TTC549 (cell line): Measurements from ENCODE around the gene MED15.

Source experiments
- FAIRE-seq: peaks from 2 replicates; lab custom pipeline; 2012; peaks lifted over from hg19 to GRCh38; lab: Jason Lieb, UNC

The MED15 gene

DNA sequence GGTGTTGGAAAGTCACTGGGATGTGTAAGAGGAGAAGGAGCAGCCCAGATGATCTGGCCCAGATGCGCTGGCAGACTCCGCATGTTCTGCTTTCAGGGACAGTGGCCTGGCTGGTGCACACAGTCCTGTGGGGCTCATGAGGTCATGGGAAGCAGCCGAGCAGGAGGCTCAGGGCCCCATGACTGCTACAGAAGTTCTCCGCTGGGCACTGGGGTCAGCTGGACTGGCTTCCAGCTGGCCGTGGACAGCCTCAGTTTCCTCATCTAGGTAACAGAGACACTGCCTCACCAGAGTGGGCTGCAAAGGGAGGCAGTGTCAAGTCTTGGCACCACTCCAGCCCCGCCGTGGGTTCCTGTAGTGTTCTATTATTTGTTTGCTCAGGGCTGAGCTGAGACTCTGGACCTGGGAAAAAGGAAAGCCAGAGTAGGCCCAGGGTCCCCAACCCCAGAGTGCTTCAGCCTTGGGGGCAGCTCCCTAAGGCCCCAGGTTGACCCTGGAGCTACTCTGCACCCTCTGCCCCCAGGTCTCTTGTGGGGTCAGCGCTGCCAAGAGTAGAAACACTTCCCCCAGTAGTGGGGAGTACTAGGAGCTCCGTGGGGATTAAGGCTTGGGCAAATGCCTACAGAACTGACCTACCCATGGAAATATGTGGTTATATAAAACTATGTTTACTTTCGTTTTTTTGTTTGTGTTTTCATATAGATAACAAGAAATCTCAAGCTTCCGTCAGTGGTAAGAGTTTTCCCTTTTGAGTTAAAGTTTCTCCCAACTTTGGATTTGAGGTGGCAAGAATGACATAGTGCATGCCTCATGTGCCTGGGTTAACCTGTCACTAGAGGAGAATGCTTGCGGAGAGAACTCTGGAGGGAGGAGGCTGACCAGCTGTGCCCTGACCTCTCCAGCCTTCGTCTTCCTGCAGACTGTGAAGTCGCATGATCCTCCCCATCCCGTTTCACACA lies 45.3 kb downstream of the MED15 start:
- FAIRE-seq: no peak

DNA sequence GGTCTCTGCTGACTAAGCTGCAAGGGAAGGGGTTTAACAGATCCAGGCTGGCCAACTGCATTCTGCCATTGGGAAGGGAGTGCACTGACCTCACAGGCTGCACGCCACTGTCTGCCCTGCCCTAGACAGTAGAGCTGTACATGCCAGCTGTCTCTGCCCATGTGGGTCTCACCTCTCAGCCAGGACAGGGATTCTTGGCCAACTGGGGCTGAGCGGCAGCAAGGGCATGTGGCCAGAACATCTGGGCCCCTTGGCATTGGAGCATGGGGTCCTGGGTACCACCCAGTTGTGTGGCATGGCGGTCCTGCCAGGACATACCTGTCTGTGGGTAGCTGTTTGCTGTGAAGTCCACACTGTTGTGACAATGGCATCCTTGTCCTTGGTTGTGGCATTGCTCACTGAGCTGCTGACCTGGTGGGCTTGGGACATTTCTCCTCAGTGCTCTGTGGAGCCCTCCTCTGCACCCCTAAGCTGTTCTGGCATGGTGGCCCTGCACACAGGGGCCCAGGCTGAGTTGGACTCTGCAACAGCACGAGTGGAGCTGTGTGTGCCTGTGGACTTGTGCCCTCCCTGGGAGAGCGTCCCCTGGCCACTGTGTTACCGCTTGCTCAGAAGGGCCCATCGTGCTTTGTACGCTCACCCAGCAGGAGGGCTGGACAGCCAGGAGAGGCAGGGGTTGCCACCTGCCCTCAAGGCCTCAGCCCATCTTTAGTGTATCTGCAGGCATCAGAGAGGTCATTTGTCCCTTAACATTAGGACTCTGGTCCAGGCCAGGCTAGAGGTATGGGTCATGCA lies 46.7 kb downstream of the MED15 start:
- no peak for FAIRE-seq

DNA sequence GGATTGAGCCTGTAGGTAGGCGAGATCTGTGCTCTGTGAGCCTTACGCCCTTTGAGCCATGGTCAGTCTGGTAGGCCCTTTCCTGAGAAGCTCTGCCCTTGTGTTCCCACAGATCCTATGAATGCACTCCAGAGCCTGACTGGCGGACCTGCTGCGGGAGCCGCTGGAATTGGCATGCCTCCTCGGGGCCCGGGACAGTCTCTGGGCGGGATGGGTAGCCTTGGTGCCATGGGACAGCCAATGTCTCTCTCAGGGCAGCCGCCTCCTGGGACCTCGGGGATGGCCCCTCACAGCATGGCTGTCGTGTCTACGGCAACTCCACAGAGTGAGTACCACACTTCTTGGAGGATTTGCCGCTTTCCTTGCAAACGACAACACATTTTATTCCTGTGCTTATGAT lies 47.4 kb downstream of the MED15 start:
- FAIRE-seq: no peak

DNA sequence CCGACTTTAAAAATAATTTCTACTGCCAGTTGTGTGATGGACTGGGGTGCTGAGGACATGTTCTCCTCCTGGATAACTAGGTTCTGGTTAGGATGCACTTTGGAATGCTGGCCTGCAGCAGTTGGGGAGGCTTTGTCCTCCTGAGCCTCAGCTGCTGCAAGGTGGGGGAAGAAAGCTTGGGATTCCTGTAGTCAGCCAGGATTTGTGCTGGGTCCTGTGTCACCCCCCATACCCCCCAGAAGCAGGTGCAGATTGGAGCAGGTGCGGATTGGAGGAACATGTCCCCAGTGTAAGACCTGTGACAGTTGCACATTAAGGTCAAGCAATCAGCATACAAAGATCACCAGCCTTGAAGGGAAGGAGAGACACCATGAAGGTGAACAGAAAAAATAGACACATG lies 51.1 kb downstream of the MED15 start:
- FAIRE-seq: no peak

DNA sequence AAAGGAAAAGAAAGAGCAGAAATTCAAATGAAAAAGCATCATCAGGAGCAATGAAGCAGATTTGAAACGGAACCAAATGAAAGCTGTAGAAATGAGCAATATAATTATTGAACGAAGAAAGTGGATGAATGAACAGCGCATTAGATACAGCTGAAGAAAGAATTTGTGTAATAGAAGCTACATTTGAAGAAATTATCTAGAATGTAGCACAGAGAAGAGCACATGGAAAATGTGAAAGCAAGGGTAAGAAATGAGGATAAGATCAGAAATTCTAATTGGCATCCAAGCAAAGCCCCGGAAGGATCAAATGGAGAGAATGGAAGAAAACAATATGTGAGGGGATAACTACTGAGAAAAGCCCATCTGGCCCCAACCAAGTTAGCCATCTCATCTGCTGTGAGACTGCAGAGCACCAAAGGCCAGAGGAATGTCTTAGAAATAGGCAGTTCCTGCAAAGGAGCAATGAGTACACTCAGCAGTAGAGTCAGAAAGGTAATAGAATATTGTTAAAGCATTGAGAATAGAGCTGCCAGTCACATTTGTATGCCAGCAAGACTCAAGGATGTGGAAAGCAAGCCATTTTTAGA lies 51.9 kb downstream of the MED15 start:
- no peak for FAIRE-seq

DNA sequence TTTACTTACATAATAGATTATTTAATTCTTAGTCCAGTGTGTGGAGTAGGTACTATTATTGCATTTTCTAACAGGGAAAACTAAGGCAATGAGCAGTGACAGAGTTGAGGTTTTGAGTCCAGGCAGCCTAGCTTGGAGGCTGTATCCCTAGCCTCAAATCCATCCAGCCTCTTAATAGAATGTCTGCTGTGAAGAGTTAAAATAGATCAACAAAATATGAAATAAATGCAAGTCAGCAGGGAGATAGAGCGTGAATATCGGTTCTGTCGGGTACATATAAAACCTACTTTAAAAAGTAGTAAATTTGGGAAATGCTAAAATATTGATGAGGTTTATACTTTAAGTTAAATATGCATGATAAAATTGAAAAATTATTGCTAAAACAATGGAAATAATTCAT lies 53.3 kb downstream of the MED15 start:
- no peak for FAIRE-seq

DNA sequence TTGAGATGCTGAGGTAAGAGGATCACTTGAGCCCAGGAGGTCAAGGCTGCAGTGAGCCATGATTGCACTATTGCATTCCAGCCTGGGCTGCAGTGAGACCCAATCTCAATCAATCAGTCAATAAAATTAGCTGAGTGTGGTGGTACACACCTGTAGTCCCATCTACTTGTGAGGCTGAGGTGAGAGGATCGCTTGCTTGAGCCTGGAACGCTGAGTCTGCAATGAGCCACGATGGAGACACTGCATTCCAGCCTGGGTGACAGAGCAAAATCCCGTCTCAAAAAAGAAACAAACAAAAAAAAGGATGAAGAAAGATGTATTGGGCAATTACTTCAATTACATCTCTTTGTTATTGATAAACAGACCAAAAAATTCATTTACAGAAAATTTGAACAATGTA lies 54.5 kb downstream of the MED15 start:
- no peak for FAIRE-seq

DNA sequence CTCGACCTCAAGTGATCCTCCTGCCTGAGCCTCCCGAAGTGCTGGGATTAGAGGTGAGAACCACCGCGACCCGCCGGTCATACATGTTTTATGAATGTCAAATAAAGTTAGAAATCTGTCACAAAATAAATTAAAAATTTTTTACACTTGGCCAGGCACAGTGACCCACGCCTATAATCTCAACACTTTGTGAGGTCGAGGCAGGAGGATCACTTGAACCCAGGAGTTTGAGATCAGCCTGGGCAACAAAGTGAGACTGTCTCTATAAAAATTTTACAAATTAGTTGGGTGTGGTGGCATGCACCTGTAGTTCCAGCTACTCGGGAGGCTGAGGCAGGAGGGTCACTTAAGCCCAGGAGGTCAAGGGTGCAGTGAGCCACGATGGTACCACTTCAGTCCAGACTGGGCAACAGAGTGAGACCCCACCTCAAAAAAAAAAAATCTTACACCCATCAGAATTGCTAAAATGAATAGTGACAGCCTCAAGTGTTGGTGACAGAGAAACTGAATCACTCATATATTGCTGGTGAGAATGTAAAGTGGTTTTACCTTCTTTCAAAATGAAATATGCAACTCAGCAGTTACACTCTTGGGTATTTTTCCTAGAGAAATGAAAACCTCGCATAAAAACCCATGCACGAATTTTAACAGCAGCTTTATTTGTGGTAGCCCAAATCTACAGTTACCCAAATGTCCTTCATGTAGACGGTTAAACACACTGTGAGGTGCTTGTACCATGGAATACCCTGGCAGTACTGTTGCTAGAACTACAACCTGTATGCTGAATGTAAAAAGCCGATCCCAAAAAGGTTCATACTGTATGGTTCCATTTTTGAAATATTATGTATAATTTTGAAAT lies 55.4 kb downstream of the MED15 start:
- no peak for FAIRE-seq

DNA sequence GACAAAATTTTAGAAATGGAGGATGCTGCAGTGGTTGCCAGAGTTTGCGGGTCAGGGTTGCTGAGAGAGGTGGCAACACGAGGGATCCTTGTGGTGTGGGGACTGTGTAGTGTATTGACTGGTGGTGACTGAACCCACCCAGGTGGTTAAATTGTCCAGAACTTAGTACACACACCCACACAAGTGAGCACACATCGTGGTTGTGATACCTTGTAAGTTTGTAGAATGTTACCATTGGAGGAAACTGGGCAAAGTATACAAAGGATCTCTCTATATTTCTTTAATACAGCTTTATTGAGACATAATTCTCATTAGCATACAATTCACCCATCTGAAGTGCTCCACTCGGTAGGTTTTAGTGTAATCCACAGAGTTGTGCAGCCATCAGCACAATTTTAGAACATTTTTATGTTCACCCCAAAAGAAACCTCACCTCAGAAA lies 56.1 kb downstream of the MED15 start:
- no peak for FAIRE-seq

DNA sequence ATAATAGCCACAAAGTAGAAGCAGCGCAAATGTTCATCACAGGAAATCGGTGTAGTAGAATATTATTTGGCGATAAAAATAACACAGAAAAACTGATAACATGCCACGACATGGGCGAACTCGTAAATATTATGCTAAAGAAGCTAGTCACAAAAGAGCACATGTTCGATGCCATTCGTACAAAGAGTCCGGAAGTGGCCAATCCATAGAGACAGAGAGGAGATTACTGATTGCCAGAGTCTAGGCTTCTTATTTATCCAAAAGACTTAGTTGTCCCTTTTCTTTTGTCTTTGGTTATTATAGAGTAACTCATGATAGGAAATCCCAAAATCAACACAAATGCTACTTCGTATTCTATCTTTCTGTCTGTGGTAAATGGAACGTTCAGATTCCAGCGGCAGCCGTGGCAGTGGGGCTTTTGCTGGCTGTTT lies 56.5 kb downstream of the MED15 start:
- FAIRE-seq: no peak

DNA sequence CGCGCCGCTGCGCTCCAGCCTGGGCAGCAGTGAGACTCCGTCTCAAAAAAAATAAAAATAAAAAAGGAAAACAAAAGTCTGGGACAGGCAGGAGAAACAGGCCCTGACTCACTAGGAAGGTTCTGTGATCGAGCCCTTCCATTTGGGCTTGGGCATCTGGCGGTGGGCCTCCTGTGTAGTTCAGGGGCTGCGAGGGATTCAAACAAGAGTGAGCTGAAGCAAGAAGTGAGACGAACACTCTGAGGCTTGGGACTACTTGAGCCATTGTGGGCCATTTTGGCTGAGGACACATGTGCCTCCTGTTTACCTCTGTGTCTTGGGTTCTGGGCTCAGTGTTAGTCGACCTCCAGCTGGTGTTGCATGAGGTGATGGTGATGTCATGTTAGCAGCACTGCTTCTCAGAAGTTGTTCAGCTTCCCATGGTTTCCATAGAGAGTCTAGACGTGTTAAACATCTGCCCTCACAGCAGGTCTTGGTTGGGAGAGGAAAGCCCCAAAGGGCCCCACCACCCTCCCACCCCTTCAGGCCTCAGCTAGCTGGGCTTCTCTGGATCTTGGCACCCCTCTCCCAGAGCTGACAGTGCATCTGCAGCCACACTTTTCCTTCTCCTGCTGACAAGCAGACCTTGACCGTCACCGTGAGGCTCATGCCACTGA lies 57.8 kb downstream of the MED15 start:
- no peak for FAIRE-seq

DNA sequence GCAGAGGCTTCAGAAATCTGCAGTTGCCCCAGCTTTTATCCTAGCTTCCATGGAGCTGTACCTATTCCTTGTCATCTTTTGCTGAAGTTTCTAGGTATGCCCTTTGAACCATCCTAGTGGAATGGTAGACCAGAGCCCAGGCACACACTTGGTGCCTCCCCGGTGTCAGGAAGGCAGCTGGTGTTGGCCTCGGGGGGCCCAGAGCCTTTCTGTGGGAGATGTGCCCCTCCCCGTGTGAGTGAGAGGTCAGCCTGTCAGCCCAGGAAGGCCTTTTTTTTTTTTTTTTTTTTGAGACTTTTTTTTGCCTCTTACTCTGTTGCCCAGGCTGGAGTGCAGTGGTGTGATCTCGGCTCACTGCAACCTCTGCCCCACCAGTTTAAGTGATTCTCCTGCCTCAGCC lies 58.4 kb downstream of the MED15 start:
- no peak for FAIRE-seq

DNA sequence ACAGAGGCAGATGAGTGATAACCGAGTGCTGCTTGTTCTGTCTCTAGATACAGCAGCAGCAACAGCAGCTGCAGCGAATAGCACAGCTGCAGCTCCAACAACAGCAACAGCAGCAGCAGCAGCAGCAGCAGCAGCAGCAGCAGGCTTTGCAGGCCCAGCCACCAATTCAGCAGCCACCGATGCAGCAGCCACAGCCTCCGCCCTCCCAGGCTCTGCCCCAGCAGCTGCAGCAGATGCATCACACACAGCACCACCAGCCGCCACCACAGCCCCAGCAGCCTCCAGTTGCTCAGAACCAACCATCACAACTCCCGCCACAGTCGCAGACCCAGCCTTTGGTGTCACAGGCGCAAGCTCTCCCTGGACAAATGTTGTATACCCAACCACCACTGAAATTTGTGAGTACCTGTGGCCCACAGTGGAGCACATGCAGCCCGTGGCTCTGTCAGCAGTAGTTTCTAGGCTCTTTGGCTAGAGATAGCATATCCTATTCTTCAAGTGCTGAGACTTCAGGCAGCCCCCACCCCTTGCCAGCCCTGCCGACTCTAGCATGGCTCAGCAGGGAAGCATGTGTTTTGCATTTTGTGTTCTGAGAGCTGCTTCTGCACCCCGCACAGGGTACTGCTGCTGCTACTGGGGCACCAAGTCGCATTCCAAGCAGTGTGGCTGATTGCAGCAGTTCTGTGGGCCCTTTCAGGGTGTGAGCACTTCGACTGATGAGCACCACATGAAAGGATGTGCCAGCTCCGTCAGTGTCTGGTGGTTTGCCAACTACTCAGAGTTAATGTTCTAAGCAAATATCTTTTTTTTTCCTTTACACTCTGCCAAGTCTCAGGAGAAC lies 59.2 kb downstream of the MED15 start:
- no peak for FAIRE-seq

DNA sequence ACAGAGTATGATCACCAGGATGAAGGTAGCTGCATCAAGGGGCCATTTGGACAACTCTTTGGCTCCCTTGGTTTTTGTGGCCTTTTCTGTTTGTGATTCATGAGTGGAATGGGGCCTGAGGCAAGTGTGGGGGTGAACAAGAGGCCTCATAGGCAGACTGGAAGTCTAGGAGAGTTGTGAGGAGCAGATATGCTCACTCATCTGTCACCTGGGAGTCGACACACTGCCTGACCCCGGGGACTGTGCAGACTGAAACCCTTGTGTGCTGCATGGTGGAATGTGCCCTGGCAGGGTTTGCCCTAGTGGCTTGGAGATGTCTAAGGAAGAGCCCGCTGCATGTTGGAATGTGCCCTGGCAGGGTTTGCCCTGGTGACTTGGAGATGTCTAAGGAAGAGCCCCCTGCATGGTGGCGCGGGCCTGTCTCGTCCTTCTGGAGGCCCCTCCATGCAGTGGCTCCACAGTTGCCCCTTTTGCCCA lies 60.0 kb downstream of the MED15 start:
- no peak for FAIRE-seq

DNA sequence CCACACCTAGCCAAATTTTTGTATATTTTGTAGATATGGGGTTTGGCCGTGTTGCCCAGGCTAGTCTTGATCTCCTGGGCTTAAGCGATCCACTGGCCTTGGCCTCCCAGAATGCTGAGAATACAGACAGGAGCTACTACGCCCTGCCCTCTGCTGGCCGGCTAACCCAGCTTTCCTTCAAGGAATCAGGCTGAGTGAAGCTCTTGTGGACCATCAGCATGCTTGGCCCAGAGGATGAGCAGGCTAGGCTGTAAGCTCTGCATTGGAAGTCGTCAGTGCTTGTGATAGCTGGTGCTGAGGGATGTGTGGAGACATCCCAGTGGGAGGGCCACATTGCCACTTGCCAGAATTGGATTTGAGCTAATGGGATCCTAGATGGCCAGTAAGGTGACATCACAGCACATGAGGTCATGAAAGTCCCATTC lies 60.6 kb downstream of the MED15 start:
- FAIRE-seq: no peak

DNA sequence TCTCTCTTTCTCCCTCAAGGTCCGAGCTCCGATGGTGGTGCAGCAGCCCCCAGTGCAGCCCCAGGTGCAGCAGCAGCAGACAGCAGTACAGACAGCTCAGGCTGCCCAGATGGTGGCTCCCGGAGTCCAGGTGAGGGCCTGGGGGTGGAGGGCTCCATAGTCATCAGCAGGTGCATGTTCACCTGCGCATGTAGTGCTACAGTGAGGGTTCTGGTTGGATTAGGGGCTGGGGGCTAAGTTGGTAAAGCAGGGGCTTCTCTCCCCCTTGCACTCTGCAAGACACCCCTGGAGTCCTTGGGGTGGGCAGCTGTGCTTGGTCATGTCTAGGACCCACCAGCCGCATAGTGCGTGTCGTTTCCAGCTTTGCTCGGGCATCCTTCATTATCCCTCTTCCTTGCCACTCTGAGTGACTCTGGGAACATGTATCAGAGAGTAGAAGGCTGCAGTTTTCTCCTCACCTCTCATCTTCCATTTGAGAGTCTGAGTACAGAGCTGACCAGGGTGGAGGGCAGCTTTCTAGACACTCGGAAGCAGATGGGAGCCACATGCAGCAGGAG lies 61.2 kb downstream of the MED15 start:
- FAIRE-seq: no peak

DNA sequence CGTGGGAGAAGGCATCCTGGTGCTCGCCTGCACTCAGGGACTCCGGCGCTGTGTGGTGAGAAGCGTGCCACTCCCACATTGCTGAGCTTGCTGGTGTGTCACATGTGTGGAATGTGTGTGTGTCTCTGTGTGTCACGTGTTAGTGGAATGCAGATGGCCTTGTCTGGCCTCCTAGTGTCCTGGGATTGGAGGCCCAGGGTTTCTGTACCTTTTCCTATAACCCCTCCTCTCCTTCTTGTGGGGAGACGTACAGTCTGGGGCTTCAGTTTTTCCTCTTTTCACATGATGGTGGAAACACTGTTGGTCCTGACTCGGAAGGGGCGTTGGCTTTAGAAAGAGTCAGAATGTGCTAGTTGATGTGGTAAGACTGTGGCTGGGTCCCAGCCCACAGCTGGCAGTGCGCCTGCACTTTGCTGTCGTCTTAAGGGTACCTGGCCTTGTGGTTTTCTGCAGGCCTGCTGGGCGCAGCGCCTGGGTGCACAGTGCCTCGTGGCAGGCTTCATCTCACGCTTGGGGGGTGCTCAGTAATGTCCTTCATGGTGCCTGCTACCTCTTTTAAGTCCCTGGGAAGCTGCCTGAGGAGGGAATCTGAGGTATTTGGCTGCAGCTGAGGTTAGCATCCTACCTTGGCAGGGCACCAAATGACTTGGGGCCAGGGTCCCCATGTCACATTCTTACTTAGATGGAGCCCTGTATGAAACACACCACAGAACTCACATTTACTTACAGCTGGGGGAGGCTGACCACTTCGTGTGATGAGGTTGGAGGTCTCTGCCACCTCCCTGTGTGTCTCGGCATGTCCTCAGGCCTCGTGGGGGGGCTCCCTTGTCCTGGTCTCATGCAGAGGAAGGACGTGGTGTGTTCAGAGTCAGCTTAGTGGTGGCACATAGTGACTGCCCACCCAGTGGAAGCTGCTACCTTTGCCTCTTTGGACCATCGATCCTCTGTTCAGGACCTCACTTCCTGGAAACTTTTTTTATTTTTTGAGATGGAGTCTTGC lies 61.9 kb downstream of the MED15 start:
- no peak for FAIRE-seq

DNA sequence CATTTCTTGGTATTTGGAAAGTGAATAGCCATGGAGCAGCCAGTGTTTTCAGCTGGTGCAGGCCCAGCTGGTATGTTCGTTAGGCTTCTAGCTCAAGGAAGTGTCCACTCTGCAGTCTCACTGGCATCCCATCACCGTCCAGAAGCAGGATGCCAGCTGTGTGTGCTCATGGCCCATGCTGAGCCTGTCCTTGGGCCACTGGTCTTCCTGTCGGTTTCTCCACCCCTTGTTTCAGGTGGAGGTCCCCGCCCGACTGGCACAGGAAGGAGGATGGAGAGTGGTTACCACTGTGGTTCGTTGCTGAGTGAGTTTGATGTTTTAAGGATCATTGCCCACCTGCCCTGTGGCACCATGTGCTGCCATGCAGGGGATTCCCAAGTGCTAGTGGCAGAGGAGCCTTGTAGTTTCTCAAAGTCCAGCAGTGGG lies 63.7 kb downstream of the MED15 start:
- no peak for FAIRE-seq
